LNCAP (cell line): ENCODE data around the gene TEC.

Experiments used
- TF ChIP-seq, protein P1 (sequence below): fragments of 450-650 bp; IDR thresholded peaks from 2 replicates; pipeline ENCODE4 v1.5.1; 2017; ENCODE audit warnings: mild to moderate bottlenecking

Gene TEC

DNA sequence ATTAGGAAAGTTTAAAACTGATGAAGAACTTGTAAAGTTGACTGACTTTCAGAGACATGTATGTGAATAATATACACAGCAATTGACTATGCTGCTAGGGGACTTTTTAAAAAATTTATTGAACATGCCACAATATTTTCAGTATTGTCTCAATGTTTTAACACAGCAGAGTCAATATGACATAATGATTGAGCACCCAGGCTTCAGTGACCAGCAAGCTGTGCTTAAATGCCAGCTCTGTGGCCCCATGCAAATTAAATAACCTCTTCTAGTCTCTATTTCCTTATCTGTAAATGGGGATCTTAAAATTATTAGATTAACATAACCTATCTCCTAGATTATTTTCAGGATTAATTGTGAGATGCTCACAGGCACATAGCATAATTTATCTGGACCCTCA, 78.8 kb downstream of the TEC start:
- TF ChIP-seq, protein P1, sequence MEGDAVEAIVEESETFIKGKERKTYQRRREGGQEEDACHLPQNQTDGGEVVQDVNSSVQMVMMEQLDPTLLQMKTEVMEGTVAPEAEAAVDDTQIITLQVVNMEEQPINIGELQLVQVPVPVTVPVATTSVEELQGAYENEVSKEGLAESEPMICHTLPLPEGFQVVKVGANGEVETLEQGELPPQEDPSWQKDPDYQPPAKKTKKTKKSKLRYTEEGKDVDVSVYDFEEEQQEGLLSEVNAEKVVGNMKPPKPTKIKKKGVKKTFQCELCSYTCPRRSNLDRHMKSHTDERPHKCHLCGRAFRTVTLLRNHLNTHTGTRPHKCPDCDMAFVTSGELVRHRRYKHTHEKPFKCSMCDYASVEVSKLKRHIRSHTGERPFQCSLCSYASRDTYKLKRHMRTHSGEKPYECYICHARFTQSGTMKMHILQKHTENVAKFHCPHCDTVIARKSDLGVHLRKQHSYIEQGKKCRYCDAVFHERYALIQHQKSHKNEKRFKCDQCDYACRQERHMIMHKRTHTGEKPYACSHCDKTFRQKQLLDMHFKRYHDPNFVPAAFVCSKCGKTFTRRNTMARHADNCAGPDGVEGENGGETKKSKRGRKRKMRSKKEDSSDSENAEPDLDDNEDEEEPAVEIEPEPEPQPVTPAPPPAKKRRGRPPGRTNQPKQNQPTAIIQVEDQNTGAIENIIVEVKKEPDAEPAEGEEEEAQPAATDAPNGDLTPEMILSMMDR = no peak

DNA sequence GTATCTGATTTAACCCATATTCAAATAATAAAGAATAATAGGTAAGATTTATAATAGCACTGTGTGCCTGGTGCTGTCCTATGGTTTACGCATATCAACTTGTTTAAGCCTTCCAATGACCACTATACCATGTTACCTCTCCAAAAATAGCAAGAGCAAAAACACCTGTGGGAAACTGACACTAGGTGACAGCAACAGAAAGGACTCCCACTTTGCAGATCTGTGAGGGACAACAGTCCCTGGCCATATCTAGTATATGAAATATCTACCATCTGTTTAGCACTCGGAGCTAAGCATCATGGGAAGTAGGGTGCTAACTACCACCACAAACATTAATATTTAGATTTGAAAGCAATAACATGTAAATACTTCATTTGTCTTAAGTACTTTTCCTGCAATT, 79.9 kb downstream of the TEC start:
- TF ChIP-seq, protein P1 = no peak

DNA sequence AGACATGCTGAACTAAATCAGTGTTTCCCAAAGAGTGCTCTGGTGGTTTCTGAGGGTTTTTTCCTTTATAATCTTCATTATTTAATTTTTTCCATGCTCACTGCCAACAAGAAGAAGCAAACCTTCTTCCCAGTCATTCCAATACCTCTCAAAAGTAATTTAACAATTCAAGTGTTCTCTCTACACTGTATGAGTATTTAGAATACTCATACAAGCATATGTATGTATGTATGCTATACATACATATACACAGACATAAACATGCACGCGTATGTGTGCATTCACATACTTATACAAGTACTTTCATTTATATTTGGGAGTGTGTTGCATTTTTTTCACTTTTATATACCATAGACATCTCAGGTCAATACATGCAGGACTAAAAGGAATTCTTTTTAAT, 81.2 kb downstream of the TEC start:
- TF ChIP-seq, protein P1 = no peak

DNA sequence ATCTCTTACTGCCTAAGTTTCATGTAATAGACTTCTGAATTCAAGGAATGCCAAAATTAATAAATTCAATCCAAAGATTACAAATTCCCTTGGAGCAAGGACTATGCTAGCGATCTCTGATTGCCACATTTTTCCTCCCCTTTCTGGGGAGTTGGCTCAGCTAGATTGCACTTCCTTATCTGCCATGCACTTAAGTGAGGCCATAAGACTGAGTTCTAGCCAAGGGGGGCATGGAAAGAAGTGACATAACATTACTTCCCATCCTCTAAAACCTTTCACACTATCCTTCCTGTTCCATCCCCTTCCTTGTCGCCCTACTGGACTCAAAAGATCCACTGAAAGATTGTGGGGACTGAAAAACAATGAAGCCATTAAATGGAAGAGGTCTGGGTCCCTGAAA, 81.8 kb downstream of the TEC start:
- TF ChIP-seq, protein P1 = no peak

DNA sequence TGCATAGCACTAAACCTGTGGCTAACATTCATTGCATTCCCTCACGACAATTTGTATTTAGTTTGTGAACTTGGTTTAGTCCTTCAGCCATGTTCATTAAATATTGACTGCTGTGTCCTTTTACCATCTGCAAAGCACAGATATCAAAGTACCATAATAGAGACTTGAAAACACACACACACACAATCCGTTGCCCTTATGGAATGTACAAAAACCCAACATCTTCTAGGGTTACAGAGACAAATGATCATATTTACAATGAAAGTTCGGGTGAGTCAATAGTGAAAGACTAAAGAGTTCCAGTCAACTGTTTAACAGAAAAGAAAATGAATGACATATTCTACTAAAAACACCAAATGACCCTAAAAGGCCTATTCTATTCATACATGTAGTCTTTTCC, 84.8 kb downstream of the TEC start:
- TF ChIP-seq, protein P1 = no peak

DNA sequence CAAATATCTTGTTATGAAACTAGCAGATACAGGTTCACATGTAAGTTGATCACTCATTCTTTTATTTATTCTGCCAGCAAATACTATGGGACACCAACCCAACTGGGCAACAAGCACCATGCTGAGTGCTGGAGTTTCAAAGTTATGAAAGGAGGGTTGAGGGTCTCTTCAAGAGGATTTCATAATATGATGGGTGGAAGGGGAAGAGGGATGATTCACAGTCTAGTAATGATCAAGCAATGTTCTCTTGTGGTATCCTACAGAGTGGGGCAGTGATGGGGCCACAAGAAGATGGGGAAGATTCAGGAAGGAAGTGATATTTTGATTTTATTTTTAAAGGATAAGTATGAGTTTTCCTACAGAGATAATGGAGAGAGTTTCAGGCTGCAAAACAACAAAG, 89.4 kb downstream of the TEC start:
- TF ChIP-seq, protein P1 = no peak

DNA sequence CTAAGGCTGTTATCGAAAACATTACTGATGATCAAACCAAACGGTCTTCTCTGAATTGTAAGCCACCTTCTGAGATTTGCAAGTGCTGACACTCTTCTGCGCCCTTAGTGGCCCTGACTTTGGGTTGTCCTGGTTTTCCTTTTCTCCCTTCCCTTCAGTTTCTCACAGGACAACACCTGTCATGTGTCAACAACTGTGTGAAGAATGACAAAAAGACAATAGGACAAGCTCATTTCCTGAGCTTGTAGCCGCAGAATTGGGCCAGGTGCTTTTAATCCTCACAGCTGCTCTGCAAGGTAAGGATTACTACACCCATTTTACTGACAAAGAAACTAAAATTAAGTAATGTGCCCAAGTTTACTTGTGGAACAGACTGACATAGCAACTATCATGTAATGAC, 90.7 kb downstream of the TEC start:
- TF ChIP-seq, protein P1 = no peak

DNA sequence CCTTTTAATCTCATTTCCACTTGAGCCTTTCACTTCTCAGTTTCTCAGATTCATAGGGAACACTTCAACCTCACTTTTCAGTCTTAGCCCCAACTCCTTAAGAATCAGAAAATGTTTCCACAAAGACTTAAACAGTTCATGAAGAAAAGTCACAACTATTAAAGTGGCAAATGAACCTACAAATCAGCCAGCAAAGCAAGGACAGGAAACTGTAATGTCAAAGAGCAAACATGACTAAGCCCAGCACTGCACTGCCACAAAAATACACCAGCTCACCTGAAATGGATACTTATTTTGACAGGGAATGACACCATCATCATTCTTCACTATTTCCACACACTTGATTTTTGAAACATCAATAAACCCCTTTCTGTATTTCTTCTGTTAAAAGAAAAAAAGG, 93.8 kb downstream of the TEC start:
- TF ChIP-seq, protein P1 = no peak
